Neural cell (in vitro differentiated cells): ENCODE measurements around the gene ACCSL.

Experiments used
- CTCF ChIP-seq: fragments of 450-650 bp; IDR thresholded peaks from 2 replicates; pipeline ENCODE4 v1.5.1; 2014; ENCODE audit warnings: antibody characterized with exemption, mild to moderate bottlenecking, moderate library complexity; ENCODE audit not compliant: poor library complexity, severe bottlenecking
- EP300 ChIP-seq: fragments of 450-650 bp; conservative IDR thresholded peaks from 2 replicates; pipeline ENCODE4 v1.6.1; 2014; ENCODE audit warnings: antibody characterized with exemption, mild to moderate bottlenecking, moderate library complexity; ENCODE audit not compliant: poor library complexity, severe bottlenecking
- EZH2 ChIP-seq: fragments of 200-600, 300-800 bp; shearing (Covaris generic), sonication (generic); IDR thresholded peaks from 2 replicates; pipeline ENCODE4 v1.6.1; 2014; ENCODE audit warnings: antibody characterized with exemption, low read length, borderline replicate concordance, mild to moderate bottlenecking; ENCODE audit not compliant: insufficient read depth, poor library complexity, severe bottlenecking
- MXI1 ChIP-seq: fragments of 450-650 bp; conservative IDR thresholded peaks from 2 replicates; pipeline ENCODE4 v1.6.1; 2014; ENCODE audit warnings: antibody characterized with exemption, mild to moderate bottlenecking; ENCODE audit not compliant: poor library complexity, severe bottlenecking
- POLR2AphosphoS5 ChIP-seq: IDR thresholded peaks from 2 replicates; pipeline ENCODE4 v1.6.1; 2012
- RAD21 ChIP-seq: fragments of 450-650 bp; conservative IDR thresholded peaks from 2 replicates; pipeline ENCODE4 v1.6.1; 2014; ENCODE audit warnings: antibody characterized with exemption, mild to moderate bottlenecking, moderate library complexity
- REST ChIP-seq: IDR thresholded peaks from 2 replicates; pipeline ENCODE4 v1.6.1; 2012; ENCODE audit warnings: borderline replicate concordance
- SMC3 ChIP-seq: fragments of 450-650 bp; conservative IDR thresholded peaks from 2 replicates; pipeline ENCODE4 v1.6.1; 2014; ENCODE audit warnings: antibody characterized with exemption, mild to moderate bottlenecking, moderate library complexity; ENCODE audit not compliant: poor library complexity
- TAF1 ChIP-seq: IDR thresholded peaks from 2 replicates; pipeline ENCODE4 v1.6.1; 2012; ENCODE audit warnings: low read depth

- TF ChIP-seq EZH2, result no peak
- no peak for TF ChIP-seq CTCF
- TF ChIP-seq POLR2AphosphoS5, result no peak
- TF ChIP-seq RAD21, result no peak
- TF ChIP-seq TAF1, result no peak
- no peak for TF ChIP-seq EP300
- TF ChIP-seq MXI1, result no peak
- TF ChIP-seq REST, result no peak
- no peak for TF ChIP-seq SMC3
Observed at GRCh38 chr11:44090539-44090938, 42.8 kb downstream of the ACCSL start.
